HepG2 (cell line): Measurements from ENCODE around the gene ESRP2.

Experiments
- CHD4 ChIP-seq: fragments of 200-600 bp; sonication (generic); IDR thresholded peaks from 2 replicates; pipeline ENCODE4 v1.7.0; 2017; ENCODE audit warnings: mild to moderate bottlenecking, low read length, borderline replicate concordance
- EP300 ChIP-seq, 3 experiments: sonication (generic) in 1 of 3; formaldehyde crosslinking in 1 of 3; IDR thresholded peaks; 2 replicates each; pipeline versions ENCODE4 v1.5.1 to v1.6.1; 2011 to 2020; ENCODE audit warnings: low read depth in 2 of 3, low read length in 2 of 3, borderline replicate concordance in 1 of 3, improper control_type of control experiment in 1 of 3, mild to moderate bottlenecking in 1 of 3, missing genetic modification reagents in 1 of 3, moderate library complexity in 1 of 3
- JUN ChIP-seq: sonication (generic); formaldehyde crosslinking; IDR thresholded peaks from 2 replicates; pipeline ENCODE4 v1.4.0; 2020; ENCODE audit warnings: mild to moderate bottlenecking, missing genetic modification reagents
- PPARG ChIP-seq: conservative IDR thresholded peaks from 2 replicates; pipeline ENCODE4 v1.6.1; 2016; ENCODE audit warnings: missing biosample characterization, missing genetic modification reagents
- SMAD3 ChIP-seq: sonication (generic); formaldehyde crosslinking; IDR thresholded peaks from 2 replicates; pipeline ENCODE4 v1.4.0; 2020; ENCODE audit warnings: missing genetic modification reagents
- SMARCC2 ChIP-seq: fragments of 450-650 bp; IDR thresholded peaks from 2 replicates; pipeline ENCODE4 v1.6.1; 2017; ENCODE audit warnings: antibody characterized with exemption, mild to moderate bottlenecking
- TAF1 ChIP-seq: sonication (generic); formaldehyde crosslinking; IDR thresholded peaks from 2 replicates; pipeline ENCODE4 v1.4.0; 2020; ENCODE audit warnings: missing genetic modification reagents
- ZFP41 ChIP-seq: sonication (generic); formaldehyde crosslinking; IDR thresholded peaks from 2 replicates; pipeline ENCODE4 v1.4.0; 2020; ENCODE audit warnings: mild to moderate bottlenecking, missing genetic modification reagents, borderline replicate concordance
- ZFYVE20 ChIP-seq: sonication (generic); formaldehyde crosslinking; IDR thresholded peaks from 2 replicates; pipeline ENCODE4 v1.8.0; 2023; ENCODE audit warnings: low read depth, mild to moderate bottlenecking, moderate library complexity, missing genetic modification reagents, borderline replicate concordance
- ZNF138 ChIP-seq: sonication (generic); formaldehyde crosslinking; IDR thresholded peaks from 2 replicates; pipeline ENCODE4 v1.5.0; 2020; ENCODE audit warnings: mild to moderate bottlenecking, low read depth, missing genetic modification reagents
- TF ChIP-seq, protein P1 (sequence below): sonication (generic); formaldehyde crosslinking; IDR thresholded peaks from 2 replicates; pipeline ENCODE4 v1.5.0; 2020; ENCODE audit warnings: mild to moderate bottlenecking, missing genetic modification reagents, moderate library complexity

- TF ChIP-seq SMARCC2 (no peak), SMAD3 (no peak), PPARG (CRISPR knock-in tag) (no peak), EP300 (IDR thresholded peaks at IDR 0.05; ENCODE audit: low read depth in 2 of 2, low read length in 2 of 2) (no peak), EP300 (CRISPR knock-in tag; IDR thresholded peaks at IDR 0.05; ENCODE audit: borderline replicate concordance) (no peak), ZFYVE20 (CRISPR knock-in tag) (no peak), ZFP41 (CRISPR knock-in tag) (no peak), ZNF138 (CRISPR knock-in tag) (no peak), TAF1 (CRISPR knock-in tag) (no peak), CHD4 (no peak), JUN (no peak)
- TF ChIP-seq, protein P1, sequence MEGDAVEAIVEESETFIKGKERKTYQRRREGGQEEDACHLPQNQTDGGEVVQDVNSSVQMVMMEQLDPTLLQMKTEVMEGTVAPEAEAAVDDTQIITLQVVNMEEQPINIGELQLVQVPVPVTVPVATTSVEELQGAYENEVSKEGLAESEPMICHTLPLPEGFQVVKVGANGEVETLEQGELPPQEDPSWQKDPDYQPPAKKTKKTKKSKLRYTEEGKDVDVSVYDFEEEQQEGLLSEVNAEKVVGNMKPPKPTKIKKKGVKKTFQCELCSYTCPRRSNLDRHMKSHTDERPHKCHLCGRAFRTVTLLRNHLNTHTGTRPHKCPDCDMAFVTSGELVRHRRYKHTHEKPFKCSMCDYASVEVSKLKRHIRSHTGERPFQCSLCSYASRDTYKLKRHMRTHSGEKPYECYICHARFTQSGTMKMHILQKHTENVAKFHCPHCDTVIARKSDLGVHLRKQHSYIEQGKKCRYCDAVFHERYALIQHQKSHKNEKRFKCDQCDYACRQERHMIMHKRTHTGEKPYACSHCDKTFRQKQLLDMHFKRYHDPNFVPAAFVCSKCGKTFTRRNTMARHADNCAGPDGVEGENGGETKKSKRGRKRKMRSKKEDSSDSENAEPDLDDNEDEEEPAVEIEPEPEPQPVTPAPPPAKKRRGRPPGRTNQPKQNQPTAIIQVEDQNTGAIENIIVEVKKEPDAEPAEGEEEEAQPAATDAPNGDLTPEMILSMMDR = no peak
Observed at GRCh38 chr16:68197250-68197649, 38.7 kb downstream of the ESRP2 start.
